Measurements from ENCODE around the gene HMGN3. TPM values are rescaled to one million over a fixed set of nuclear protein-coding genes. Genes with fewer than 3 reads are reported as not detected.

HMGN3 gene
- total and polyA plus RNA-seq, 2 donors (not counting 3 experiments of a cell fraction or from before 2014, with no cell fraction given): 40.1 to 75.1 TPM

- BruUV-seq (replicated peaks): no TSS peak
- CTCF ChIA-PET: no interaction called here
- intact Hi-C loops (cut with micrococcal nuclease) (no loop called here), dilution Hi-C loops (cut with MboI; ENCODE audit: extremely low pct_ligation_motif_present, low sequenced_read_pairs) (no loop called here)
- Histone ChIP-seq H3K36me3 (ENCODE audit: control insufficient read depth in 2 of 2, extremely low read depth in 1 of 2, insufficient read depth in 2 of 2, low read length in 2 of 2) (no peaks in the 10 kb centered on the region), H3K27me3 (ENCODE audit: control insufficient read depth in 2 of 2, insufficient read depth in 2 of 2, low read length in 2 of 2) (no peaks in the 10 kb centered on the region), H4K20me1 (replicated peaks; ENCODE audit: control insufficient read depth, extremely low read depth, insufficient read depth, low read length) (no peaks in the 10 kb centered on the region), H3K27ac (ENCODE audit: insufficient read depth, low read depth, low read length) (no peak overlapping the region), H3K9ac (replicated peaks; ENCODE audit: extremely low read depth, insufficient read depth, low read length) (no peak overlapping the region), H3K4me3 (replicated peaks in 1 of 3; ENCODE audit: insufficient read depth in 1 of 3, low read depth in 1 of 3, low read length in 3 of 3) (no peak overlapping the region), H3K4me1 (ENCODE audit: control insufficient read depth, extremely low read depth, insufficient read depth, low read length) (no peaks in the 10 kb centered on the region), H3K9me1 (replicated peaks; ENCODE audit: control insufficient read depth, extremely low read depth, insufficient read depth, low read length) (no peaks in the 10 kb centered on the region), H2AFZ (ENCODE audit: low read depth, low read length) (no peak overlapping the region), H3K9me3 (replicated peaks; ENCODE audit: control insufficient read depth, insufficient read depth, low read length) (no peaks in the 10 kb centered on the region), H3K4me2 (ENCODE audit: insufficient read depth, low read length) (no peak overlapping the region), H3K79me2 (ENCODE audit: control insufficient read depth, insufficient read depth, low read length) (peaks cover 17% of the 10 kb centered on the region)
- POLR2A ChIA-PET: no interaction called here
- DNase-seq (ENCODE audit: low read depth, low spot score) (no peak), FAIRE-seq (no peak)
- TF ChIP-seq POLR2A (IDR thresholded peaks at IDR 0.05; ENCODE audit: low read depth, low read length) (no peak), FOS (IDR thresholded peaks at IDR 0.05; ENCODE audit: borderline replicate concordance, insufficient read depth, low read length) (no peak), EZH2 (IDR thresholded peaks at IDR 0.05; ENCODE audit: borderline replicate concordance, low read depth, low read length, severe bottlenecking) (no peak), POLR2AphosphoS5 (IDR thresholded peaks at IDR 0.05; ENCODE audit: insufficient read depth, low read depth, low read length) (no peak), CTCF (IDR thresholded peaks at IDR 0.05; ENCODE audit: extremely low read depth in 1 of 2, insufficient read depth in 1 of 2, low read depth in 1 of 2, low read length in 2 of 2) (no peak), JUN (IDR thresholded peaks at IDR 0.05; ENCODE audit: borderline replicate concordance, insufficient read depth, insufficient read length, low read depth) (no peak)
These were observed 10.7 kb downstream of the HMGN3 start for GRCh38 chr6:79223611-79224404.
